ENCODE measurements around the gene SPTAN1.

DNA sequence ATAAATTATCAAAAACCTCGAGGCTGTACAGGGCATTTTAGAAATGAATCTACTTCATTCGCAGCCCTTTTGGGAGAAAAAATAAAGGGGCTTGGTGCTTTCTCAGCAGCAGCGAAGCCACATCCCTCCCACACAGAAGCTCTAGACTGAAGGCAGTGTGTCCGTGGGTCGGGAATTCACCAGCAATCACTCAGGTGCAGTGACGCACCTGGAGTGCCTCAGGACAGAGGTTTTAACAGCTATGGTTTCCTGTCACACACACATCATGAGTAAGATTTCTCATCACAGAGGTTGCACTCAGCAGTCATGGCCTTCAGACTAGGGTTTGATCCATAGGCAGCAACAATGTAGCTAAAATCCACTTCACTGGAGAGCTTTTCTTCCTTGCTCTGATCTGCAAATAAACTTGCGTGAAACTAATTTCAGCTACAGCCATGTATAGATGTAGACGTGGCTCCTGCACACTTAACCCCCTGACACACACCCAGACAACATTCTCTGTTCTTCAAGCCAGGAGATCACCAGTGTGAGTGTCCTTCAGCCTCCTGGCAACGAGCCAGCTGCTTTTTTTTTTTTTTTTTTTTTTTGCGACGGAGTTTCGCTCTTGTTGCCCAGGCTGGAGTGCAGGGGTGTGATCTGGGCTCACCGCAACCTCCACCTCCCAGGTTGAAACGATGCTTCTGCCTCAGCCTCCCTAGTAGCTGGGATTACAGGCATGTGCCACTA, 69.5 kb downstream of the SPTAN1 start:
- TF ChIP-seq, protein P1, sequence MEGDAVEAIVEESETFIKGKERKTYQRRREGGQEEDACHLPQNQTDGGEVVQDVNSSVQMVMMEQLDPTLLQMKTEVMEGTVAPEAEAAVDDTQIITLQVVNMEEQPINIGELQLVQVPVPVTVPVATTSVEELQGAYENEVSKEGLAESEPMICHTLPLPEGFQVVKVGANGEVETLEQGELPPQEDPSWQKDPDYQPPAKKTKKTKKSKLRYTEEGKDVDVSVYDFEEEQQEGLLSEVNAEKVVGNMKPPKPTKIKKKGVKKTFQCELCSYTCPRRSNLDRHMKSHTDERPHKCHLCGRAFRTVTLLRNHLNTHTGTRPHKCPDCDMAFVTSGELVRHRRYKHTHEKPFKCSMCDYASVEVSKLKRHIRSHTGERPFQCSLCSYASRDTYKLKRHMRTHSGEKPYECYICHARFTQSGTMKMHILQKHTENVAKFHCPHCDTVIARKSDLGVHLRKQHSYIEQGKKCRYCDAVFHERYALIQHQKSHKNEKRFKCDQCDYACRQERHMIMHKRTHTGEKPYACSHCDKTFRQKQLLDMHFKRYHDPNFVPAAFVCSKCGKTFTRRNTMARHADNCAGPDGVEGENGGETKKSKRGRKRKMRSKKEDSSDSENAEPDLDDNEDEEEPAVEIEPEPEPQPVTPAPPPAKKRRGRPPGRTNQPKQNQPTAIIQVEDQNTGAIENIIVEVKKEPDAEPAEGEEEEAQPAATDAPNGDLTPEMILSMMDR (IDR thresholded peaks at IDR 0.05; ENCODE audit: poor library complexity, severe bottlenecking): no peak
- TF ChIP-seq, protein P2, sequence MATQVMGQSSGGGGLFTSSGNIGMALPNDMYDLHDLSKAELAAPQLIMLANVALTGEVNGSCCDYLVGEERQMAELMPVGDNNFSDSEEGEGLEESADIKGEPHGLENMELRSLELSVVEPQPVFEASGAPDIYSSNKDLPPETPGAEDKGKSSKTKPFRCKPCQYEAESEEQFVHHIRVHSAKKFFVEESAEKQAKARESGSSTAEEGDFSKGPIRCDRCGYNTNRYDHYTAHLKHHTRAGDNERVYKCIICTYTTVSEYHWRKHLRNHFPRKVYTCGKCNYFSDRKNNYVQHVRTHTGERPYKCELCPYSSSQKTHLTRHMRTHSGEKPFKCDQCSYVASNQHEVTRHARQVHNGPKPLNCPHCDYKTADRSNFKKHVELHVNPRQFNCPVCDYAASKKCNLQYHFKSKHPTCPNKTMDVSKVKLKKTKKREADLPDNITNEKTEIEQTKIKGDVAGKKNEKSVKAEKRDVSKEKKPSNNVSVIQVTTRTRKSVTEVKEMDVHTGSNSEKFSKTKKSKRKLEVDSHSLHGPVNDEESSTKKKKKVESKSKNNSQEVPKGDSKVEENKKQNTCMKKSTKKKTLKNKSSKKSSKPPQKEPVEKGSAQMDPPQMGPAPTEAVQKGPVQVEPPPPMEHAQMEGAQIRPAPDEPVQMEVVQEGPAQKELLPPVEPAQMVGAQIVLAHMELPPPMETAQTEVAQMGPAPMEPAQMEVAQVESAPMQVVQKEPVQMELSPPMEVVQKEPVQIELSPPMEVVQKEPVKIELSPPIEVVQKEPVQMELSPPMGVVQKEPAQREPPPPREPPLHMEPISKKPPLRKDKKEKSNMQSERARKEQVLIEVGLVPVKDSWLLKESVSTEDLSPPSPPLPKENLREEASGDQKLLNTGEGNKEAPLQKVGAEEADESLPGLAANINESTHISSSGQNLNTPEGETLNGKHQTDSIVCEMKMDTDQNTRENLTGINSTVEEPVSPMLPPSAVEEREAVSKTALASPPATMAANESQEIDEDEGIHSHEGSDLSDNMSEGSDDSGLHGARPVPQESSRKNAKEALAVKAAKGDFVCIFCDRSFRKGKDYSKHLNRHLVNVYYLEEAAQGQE (IDR thresholded peaks at IDR 0.05; ENCODE audit: borderline replicate concordance): no peak
- TF ChIP-seq POLR2AphosphoS5 (IDR thresholded peaks at IDR 0.05) (no peak), EP300 (conservative IDR thresholded peaks at IDR 0.05; ENCODE audit: poor library complexity, severe bottlenecking) (no peak), RAD21 (conservative IDR thresholded peaks at IDR 0.05) (no peak)
